T-helper 9 cell (primary cell): Measurements from ENCODE around the gene C16orf54.
"Not testable (repeated sequence)": the region's sequence is repeated elsewhere in the genome, so short reads cannot be mapped to it uniquely, and the experiment has no call there.

Source experiments
- DNase-seq: peaks from one replicate; pipeline ENCODE4 v3.0.0-alpha.2; 2020

Gene C16orf54

DNA sequence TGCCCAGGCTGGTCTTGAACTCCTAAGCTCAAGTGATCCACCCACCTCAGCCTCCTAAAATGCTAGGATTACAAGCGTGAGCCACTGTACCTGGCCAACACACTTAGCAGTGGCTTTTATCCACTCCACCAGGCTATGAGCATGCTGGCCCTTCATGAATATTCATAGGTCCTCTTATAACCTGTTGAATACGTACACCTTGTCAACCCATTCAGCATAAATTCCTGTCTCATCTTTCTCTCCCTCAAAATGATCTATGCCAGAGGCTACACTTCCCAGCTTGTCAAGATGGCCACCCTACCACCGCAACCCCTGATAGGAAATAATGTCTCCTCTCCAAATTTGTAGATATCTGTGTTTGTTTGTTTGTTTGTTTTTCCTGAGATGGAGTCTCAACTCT is 21.3 kb upstream of the C16orf54 start:
- DNase-seq = no peak

DNA sequence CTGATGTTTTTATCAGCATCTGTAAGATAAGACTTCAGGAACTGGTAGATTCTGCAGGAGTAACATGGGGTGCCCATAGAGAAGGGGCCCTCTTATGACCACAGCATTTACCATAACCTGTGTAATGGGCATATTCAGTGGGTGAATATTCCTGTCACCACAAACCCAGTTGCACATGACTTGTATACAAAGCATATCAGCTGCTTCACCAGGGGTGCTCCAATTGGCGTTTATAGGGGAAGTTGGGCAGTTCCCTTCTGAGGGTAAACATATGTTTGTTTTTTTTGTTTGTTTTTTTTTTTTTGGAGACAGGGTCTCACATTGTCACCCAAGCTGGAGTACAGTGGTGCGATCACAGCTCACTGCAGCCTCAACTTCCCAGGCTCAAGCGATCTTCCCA is 20.8 kb upstream of the C16orf54 start:
- DNase-seq = no peak

DNA sequence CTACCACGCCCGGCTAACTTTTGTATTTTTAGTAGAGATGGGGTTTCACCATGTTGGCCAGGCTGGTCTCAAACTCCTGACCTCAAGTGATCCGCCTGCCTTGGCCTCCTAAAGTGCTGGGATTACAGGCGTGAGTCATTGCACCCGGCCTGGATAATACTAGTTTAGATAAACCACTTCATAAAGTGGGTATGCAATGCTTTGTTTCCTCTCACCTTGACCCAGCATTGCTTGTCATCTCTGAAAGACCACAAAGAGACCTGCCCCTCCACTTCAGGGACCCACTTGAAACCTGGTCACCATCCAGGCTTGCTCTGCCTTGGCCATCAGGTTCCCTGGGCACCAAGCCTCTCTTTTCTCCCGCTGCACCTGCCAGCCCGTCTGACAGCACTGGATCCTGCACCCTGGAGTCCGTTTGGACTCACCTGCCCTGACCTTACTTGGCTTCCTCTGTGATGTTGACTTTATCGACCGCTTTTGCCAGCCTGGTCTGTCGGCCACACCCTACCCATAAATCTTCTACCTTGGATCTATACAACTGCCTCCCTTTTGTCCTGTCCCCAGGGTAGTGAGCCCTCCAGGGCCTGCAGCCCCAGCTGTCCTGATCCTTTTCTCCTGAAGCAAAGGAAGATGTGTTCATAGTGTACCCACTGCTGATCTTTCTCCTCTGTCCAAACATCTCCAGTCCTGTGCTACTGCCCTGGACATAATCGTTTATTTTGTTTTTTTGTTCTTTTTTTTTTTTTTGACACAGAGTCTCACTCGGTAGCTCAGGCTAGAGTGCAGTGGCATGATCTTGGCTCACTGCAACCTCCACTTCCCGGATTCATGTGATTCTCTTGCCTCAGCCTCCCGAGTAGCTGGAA is 19.6 kb upstream of the C16orf54 start:
- no peak for DNase-seq

DNA sequence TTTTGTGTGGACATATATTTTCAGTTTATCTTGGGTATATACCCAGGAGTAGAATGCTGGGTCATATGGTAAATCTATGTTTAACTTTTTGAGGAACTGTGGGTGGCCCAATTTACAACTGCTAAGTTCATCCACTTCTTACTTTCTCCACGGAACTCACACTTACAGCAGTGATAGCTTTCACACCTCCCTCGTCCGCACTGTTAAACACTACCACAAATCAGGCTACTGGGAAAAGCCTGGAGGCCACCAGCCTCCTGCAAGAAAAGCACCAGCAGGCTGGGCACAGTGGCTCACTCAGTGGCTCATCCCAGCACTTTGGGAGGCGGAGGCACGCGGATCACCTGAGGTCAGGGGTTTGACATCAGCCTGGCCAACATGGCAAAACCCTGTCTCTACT is 17.5 kb upstream of the C16orf54 start:
- DNase-seq = no peak

DNA sequence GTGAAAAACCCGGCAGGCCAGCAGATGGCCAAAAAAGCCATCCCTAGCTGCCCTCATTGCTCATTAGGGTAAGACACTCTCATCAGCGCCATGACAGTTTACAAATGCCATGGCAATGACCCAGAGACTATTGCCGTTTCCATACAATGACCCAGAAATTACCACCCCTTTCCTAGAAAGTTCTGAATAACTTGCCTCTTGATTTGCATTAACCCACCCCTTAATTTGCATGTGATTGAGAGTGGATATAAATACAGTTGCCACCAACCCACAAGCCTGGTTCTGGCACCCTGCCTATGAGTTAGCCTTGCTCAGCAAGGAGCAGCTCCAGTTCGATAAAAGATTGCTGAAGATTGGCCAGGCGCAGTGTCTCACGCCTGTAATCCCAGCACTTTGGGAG is 16.1 kb upstream of the C16orf54 start:
- DNase-seq = no peak

DNA sequence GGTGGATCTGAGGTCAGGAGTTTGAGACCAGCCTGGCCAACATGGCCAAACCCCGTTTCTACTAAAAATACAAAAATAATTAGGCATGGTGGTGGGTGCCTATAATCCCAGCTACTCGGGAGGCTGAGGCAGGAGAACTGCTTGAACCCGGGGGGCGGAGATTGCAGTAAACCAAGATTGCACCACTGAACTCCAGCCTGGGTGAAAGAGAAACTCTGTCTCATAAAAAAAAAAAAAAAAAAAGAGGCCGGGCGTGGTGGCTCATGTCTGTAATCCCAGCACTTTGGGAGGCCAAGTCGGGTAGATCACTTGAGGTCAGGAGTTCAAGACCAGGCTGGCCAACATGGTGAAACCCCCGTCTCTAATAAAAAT is 15.5 kb upstream of the C16orf54 start:
- DNase-seq = not testable (repeated sequence)

DNA sequence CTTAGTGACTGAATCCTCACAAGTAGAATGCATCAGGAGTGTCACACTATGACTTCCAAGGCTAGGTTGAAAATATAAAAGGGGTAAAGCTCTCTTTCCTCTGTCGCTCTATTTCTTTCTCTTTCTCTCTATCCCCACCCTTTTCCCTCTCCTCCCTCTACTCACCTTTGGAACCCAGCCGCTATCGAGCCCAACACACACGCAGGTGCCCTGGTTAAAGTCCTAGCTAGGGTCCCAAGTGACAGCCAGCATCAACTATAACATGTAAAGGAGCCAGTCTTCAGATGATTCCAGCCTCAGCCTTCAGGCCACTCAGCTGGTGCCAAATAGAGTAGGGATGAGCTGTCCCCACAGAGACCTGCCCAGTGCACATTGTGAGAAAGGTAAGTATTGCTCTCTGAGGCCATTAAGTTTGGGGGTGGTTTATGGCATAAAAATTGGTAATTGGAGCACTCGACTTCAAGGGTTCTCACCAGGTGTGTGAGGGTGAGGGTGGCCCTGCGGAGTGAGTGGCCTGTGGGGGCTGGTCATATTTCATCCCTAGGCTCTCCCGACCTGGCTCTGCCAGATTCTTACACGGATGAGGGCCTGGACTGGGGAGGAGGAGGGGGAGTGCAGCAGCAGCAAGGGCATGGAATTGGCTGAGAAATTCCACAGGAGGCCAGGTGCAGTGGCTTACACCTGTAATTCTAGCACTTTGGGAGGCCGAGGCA is 14.9 kb upstream of the C16orf54 start:
- DNase-seq = no peak

DNA sequence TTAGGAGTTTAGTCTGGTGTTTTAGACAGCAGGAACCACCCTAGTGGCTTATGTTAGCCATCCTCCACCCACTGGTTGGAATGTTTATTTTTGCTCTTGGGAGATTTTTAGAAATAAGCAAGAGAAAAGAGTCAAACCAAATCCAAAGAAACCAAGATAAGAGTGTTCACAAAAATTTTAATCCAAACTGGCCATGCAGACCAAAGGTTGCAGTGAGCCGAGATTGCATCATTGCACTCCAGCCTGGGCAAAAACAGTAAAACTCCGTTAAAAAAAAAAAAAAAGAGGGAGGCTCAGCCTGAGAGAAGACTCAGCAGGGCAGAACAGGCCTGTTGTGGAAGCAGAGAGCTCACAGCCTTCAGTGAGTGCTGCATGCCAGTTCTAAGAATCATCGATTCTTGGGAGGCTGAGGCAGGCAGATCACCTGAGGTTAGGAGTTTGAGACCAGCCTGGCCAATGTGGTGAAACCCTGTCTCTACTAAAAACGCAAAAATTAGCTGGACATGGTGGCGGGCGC is 12.2 kb upstream of the C16orf54 start:
- DNase-seq = no peak

DNA sequence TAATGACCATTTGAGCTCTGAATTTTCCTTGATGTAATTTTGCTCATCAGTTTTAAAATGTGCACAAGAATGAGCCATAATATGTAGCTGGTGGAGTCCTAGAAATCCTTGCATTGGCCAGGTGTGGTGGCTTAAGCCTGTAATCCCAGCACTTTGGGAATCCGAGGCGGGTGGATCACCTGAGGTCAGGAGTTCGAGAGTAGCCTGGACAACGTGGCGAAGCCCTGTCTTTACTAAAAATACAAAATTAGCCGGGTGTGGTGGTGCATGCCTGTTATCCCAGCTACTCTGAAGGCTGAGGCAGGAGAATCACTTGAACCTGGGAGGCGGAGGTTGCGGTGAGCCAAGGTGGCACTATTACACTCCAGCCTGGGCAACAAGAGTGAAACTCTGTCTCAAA is 11.3 kb upstream of the C16orf54 start:
- not testable (repeated sequence) for DNase-seq

DNA sequence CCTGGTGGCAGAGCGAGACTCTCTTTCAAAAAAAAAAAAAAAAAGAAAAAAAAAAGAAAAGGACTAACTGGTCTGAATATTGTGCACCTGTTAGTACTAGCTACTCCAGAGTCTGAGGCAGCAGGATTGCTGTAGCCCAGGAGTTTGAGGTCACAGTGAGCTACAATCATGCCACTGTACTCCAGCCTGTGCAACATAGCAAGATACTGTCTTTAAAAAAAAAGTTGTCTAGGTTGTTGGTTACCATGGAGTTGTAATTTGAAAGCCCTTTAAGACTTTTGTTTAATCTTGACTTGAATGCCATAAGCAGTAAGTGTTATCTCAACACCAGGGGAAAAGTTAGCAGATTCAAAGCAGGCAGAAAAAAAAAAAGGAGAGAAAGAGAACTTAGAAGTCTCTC is 10.9 kb upstream of the C16orf54 start:
- no peak for DNase-seq

DNA sequence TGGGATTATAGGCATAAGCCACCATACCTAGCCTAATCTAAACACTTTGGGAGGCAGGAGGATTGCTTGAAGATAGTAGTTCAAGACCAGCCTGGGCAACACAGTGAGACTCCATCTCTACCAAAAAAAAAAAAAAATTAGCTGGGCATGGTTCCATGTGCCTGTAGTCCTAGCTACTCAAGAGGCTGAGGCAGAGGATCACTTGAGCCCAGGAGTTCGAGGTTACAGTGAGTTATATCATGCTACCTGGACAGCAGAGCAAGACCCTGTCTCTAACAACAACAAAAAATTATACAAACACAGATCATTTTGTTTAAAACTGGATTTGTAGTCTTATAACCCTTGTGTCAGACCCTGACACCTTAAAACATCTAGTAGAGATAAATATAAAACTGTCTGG is 7.7 kb upstream of the C16orf54 start:
- no peak for DNase-seq

DNA sequence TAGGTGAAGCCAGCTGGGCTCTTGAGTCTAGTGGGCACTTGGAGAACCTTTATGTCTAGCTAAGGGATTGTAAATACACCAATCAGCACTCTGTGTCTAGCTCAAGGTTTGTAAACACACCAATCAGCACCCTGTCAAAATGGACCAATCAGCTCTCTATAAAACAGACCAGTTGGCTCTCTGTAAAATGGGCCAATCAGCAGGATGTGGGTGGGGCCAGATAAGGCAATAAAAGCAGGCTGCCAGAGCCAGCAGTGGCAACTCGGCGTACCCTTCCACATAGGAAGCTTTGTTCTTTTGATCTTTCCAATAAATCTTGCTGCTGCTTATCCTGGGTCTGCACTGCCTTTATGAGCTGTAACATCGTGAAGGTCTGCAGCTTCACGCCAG is 3.0 kb upstream of the C16orf54 start:
- not testable (repeated sequence) for DNase-seq

DNA sequence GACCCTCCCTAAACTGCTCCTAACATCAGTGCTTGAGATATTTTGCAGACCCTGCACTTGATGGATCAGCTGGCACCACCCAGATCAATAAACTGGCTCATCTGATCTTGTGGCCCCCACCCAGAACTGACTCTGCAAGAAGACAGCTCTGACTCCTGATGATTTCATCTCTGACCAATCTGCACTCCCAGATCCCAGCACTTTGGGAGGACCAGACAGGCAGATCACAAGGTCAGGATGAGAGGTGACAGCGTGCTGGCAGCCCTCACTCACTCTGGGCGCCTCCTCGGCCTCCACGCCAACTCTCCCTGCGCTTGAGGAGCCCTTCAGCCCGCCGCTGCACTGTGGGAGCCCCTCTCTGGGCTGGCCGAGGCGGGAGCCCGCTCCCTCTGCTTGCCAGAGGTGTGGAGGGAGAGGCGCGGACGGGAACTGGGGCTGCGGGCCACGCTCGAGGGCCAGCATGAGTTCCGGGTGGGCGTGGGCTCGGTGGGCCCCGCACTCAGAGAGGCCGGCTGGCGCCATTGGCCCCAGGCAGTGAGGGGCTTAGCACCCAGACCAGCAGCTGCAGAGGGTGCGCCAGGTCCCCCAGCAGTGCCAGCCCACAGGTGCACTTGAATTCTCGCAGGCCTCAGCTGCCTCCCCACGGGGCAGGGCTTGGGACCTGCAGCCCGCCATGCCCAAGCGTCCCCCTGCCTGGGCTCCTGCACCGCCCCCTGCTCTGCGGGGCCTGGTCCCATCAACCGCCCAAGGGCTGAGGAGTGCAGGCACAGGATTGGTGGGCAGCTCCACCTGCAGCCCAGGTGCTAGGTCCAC is 2.4 kb upstream of the C16orf54 start:
- DNase-seq = no peak

DNA sequence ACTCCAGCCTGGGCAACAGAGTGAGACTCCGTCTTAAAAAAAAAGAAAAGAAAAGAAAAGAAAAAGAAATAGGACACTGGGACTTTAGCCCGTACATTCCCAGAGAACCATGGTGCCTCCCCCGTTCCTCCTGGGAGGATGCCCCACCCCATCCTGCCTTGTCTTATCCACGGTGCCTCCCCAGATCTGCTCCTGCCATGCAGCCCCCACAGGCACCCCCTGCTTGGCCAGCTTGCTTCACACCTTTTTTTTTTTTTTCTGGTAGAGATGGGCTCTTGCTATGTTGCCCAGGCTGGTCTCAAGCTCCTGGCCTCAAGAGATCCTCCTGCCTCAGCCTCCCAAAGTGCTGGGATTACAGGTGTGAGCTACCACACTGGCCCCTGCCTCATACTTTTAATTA is 728 bp upstream of the C16orf54 start:
- not testable (repeated sequence) for DNase-seq

DNA sequence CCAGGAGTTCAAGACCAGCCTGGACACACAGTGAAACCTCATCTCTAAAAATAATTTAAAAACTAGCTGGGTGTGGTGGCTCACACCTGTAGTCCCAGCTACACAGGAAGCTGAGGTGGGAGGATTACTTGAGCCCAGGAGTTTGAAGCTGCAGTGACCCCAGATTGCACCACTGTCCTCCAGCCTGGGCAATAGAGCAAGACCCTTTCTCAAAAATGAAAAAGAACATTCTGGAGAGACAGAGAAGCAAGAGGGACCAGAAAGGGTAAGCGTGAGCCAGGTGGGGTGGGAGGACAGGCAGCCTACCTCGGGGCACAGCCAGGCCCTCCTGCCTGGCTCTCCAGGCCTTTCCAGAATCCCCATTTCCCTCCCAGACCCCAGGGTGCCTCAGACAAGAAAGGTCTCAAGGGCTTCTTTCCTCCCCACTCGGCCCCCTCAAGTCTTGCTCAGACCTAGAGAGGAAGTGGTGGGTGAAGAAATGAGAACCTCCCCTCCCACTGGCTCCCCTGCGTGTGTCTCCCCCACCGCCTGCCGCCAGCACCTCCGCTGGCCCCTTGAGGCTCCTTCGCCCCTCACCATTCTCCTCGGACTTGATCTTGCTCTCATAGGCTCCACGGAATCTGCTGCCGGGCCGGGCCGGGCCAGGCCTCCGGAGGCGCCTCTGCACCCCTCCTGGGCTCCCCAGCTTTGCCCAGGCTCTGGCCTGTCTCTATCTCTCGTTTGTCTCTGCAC is 503 bp downstream of the C16orf54 start:
- DNase-seq = peak; percentile 25

DNA sequence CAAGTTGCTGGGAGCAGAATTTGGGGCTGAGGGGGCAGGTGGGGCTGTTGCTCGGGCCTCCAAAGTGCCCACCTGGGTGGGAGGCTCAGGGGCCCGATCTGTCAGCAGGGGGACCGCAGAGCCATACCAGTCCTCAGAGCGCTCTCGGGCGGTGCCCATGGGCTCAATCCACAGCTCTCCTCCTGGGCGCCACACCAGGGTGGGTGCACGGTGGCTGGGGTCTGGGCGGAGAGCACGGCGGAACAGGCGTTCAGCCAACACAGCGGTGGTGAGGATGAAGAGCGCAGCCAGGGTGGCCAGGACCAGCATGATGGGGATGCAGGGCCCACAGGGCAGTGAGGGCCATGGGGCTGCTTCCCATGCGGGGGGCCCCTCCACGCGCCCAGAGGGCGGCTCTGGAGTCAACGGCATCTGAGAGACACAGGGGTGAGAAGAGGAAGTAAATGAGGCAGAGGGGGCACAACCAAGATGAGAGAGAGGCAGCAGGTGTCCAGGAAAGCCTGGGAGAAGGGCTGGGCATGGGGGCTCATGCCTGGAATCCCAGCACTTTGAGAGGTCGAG is 1.2 kb downstream of the C16orf54 start:
- no peak for DNase-seq

DNA sequence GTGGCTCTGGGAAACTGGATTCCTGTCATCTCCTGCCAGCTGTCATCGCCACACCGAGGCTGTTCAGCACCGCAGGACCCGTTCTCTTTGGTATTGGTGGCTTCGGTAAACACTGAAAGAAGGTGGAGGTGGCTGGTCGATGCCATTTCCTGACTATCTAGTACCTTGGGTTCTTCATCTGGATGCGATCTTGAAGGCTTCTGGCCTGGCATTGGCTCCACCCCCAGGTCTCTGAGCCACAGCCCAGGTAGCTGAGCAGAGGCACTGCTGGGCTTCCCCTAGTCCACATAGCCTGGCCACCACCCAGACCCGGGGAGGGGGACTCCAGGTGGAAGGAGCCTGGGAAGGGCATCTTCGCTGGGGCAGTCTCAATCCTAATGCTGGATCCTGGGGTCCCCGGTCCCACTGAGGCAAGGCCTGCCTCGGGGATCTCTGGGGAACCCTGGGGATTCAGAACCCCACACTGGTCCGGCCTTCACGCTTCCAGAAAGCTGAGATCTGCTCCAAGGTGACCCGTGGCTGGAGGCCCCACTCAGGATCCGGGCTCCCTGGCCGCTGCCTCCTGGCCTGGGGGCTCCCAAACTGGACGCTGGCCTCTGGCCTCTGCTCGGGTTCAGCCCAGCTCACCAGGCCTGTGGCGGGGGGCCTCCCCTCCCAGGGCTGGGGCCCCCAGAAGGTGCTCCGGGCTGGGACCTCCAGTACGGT is 1.8 kb downstream of the C16orf54 start:
- peak; percentile 45 for DNase-seq

DNA sequence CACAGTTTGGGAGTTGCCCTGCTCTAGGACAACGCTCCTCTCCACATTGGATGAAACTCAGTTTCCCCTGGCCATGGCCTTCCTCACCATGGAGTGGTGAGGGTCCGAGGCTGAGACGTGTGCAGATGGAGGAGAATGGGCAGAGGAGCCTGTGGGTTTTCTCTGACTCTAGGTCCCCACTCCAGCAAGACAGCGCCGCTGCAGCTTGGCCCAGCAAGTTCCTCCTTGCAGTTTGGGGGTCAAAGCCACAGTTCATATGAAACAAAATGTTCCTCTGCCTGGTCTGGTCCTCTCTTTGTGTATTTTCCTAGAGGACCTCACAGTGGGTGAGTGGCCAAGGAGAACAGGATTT is 2.3 kb downstream of the C16orf54 start:
- DNase-seq = no peak

DNA sequence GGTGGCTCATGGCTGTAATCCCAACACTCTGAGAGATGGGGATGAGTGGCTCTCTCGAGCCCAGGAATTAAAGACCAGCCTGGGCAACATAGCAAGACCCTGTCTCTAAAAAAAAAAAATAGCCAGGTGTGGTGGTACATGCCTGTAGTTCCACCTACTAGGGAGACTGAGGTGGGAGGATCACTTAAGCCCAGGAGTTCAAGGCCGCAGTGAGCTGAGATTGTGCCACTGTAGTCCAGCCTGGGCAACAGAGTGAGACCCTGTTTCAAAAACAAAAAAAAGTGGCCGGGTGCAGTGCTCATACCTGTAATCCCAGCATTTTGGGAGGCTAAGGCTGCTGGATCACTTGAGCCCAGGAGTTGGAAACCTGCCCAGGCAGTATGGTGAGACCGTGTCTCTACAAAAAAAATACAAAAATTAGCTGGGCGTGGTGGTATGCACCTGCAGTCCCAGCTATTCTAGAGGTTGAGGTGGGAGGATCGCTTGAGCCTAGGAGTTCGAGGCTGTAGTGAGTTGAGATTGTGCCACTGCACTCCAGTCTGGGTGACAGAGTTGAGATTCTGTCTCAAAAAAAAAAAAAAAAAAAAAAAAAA is 3.0 kb downstream of the C16orf54 start:
- no peak for DNase-seq

DNA sequence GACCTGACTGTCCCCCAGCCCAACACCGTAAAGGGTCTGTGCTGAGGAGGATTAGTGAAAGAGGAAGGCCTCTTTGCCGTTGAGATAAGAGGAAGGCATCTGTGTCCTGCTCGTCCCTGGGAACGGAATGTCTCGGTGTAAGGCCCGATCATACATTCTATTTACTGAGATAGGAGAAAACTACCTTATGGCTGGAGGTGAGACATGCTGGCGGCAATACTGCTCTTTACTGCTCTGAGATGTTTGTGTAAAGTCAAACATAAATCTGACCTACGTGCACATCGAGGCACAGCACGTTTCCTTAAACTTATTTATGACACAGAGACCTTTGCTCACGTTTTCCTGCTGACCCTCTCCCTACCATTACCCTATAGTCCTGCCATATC is 5.2 kb downstream of the C16orf54 start:
- DNase-seq = not testable (repeated sequence)

DNA sequence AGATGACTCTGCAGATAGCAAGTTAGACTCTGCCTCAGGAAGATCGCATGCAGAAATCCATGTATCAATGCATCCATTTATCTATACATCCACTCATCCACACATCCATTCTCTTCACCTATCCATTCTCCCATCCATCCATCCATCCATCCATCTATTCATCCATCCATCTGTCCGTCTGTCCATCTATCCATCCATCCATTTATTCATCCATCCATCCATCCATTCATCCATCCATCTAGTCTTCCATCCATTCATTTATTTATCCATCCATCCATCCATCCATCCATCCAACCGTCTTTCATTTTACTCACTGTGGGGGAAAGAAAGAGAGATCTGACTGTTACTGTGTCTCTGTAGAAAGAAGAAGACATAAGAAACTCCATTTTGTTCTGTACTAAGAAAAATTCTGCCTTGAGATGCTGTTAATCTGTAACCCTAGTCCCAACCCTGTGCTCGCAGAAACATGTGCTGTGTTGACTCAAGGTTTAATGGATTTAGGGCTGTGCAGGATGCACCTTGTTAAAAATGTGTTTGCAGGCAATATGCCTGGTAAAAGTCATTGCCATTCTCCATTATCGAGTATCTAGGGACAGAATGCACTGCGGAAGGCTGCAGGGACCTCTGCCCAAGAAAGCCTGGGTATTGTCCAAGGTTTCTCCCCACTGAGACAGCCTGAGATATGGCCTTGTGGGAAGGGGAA is 5.7 kb downstream of the C16orf54 start:
- not testable (repeated sequence) for DNase-seq
